ENCODE results near the gene HOXA1.

Gene HOXA1

GRCh38 chr7:27091105-27091504 is 4.7 kb downstream of the HOXA1 start:
- no peak overlapping the region for H3K4me3 ChIP-seq (ENCODE audit: low read depth, low read length)
- no peak for TF ChIP-seq CTCF (IDR thresholded peaks at IDR 0.05; ENCODE audit: low read depth, low read length, missing control alignments)
- DNase-seq (ENCODE audit: low read depth): no peak
- in situ Hi-C loops (cut with HindIII; ENCODE audit: low sequenced_read_pairs): no loop called here

- in situ Hi-C loops (cut with HindIII; ENCODE audit: low sequenced_read_pairs): no loop called here
- TF ChIP-seq CTCF (IDR thresholded peaks at IDR 0.05; ENCODE audit: low read depth, low read length, missing control alignments): no peak
- no peak for DNase-seq (ENCODE audit: low read depth)
- no peak overlapping the region for H3K4me3 ChIP-seq (ENCODE audit: low read depth, low read length)
These were observed 7.5 kb downstream of the HOXA1 start for GRCh38 chr7:27088002-27088922.

- H3K4me3 ChIP-seq (ENCODE audit: low read depth, low read length): no peak overlapping the region
- DNase-seq (ENCODE audit: low read depth): no peak
- in situ Hi-C loops (cut with HindIII; ENCODE audit: low sequenced_read_pairs): no loop called here
- no peak for TF ChIP-seq CTCF (IDR thresholded peaks at IDR 0.05; ENCODE audit: low read depth, low read length, missing control alignments)
These were observed 12.2 kb downstream of the HOXA1 start for GRCh38 chr7:27083646-27084045.

- in situ Hi-C loops (cut with HindIII; ENCODE audit: low sequenced_read_pairs): no loop called here
- no peak overlapping the region for H3K4me3 ChIP-seq (ENCODE audit: low read depth, low read length)
- DNase-seq (ENCODE audit: low read depth): no peak
- TF ChIP-seq CTCF (IDR thresholded peaks at IDR 0.05; ENCODE audit: low read depth, low read length, missing control alignments): no peak
These were observed 13.6 kb downstream of the HOXA1 start for GRCh38 chr7:27082171-27082570.

GRCh38 chr7:27080844-27081436 is 14.9 kb downstream of the HOXA1 start:
- TF ChIP-seq CTCF (IDR thresholded peaks at IDR 0.05; ENCODE audit: low read depth, low read length, missing control alignments): no peak
- DNase-seq (ENCODE audit: low read depth): no peak
- no peak overlapping the region for H3K4me3 ChIP-seq (ENCODE audit: low read depth, low read length)
- in situ Hi-C loops (cut with HindIII; ENCODE audit: low sequenced_read_pairs): no loop called here

GRCh38 chr7:27079234-27079975 is 16.4 kb downstream of the HOXA1 start:
- no peak for TF ChIP-seq CTCF (IDR thresholded peaks at IDR 0.05; ENCODE audit: low read depth, low read length, missing control alignments)
- DNase-seq (ENCODE audit: low read depth): no peak
- in situ Hi-C loops (cut with HindIII; ENCODE audit: low sequenced_read_pairs): no loop called here
- no peak overlapping the region for H3K4me3 ChIP-seq (ENCODE audit: low read depth, low read length)

Data from astrocyte of the cerebellum (primary cell).